GM21723 (cell line): ENCODE measurements around the gene CASTOR1.
"Not testable (repeated sequence)": the region's sequence is repeated elsewhere in the genome, so short reads cannot be mapped to it uniquely, and the experiment has no call there.

Source experiments
- ATAC-seq: cut with Tn5 transposase; IDR thresholded peaks from one replicate; pipeline ENCODE4 v1.9.1; 2021; ENCODE audit warnings: mild to moderate bottlenecking, moderate library complexity; ENCODE audit not compliant: unreplicated experiment

CASTOR1 gene

DNA sequence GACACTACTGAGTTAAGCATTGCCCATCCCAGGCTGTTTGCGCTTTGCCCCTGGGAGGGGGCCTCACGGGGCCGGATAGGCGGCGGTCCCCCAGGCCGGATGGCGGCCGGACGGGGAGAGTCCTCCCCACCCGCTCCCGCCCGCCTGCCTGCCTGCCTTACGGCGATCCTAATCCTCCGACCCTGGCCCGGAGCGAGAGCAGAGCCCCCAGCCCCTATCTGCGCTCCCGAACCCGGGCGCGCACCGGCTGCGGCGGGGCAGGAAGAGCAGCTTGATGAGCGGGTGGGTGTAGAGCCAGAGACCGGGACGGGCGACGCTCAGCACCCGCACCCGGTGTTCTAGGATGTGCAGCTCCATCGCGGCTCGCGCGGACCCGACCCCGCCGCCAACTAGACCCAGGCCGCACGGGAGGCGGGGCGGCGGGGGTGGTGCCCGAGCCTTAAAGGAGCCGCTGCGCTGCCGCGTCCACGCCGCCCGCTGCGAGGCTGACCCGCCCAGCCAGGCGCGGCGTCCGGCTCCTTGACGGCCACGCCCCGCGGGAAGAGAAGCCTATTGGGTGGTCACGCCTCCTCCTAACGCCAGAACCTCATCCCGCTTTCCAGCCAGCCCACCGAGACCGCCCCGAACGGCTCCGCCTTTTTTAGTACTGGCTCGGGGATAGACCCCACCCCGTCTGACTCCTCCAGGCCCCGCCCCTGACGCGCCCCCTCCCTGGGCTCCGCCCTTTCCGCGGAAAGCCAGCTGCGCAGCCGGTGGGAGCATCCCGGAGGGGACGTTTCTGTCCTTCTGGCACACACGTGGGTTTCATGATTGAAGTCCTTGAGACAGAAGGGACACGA lies at the start of gene CASTOR1:
Gene CASTOR1 (minus strand): TSS at position 365 of the 839 bp plus-strand sequence. CDS start 8 bp downstream, at position 357.
- peak; percentile 66 for ATAC-seq

DNA sequence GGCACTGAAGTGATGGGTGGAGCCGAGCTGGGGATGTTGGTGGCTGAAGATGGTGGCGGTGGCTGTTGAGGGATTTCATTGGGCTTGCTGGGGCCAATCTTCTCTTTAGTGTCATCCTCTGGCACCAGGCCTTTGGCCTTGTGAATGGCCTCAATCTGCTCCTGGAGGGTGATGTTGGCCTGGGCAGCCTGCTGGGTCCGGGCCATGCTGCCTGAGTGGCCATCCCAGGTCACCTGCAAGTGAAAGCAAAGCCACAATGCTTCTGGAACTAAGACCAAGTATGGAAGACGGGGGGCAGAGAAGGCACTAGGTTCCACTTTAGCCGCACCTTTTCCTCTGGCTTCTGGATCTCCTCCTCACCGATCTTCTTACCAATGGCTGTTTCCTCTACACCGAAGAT lies 49.5 kb upstream of the CASTOR1 start:
- ATAC-seq = no peak

- ATAC-seq = not testable (repeated sequence)
Observed at GRCh38 chr22:30338341-30338740, 49.0 kb upstream of the CASTOR1 start.

GRCh38 chr22:30337461-30337778 lies 48.1 kb upstream of the CASTOR1 start:
- ATAC-seq = no peak

DNA sequence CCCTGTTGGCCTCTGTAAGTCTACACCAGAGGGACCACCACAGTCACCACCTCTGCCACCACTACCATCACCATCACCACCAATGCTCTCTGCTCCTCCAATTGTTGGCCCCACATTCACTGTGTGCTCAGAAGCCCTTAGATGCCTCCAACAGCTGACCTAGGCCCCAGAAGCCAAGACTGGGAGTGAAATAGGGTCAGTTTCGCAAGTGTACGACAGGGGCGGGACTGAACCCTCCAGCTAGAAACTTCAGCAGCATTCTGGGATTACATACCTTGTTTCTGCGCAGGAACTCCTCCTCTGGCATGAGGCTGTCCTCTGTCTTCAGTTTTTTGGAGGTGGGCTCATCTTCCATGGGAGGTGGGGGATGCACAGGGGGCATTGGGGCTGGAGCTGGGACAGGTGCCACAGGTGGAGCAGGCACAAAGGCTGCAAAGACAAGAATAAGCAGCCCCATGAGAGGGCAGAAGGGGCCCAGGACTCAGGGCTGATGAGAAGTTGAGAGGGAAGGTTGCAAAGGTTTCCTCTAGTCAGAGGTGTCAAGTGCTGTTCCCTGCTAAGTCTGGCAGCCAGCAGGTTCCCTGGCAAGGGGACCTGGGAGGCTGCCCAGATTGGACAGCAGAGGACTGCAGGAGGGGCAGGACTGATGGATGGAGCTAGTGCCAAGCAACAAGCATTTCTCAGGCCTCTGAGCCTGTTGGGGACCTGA lies 47.6 kb upstream of the CASTOR1 start:
- ATAC-seq = no peak

DNA sequence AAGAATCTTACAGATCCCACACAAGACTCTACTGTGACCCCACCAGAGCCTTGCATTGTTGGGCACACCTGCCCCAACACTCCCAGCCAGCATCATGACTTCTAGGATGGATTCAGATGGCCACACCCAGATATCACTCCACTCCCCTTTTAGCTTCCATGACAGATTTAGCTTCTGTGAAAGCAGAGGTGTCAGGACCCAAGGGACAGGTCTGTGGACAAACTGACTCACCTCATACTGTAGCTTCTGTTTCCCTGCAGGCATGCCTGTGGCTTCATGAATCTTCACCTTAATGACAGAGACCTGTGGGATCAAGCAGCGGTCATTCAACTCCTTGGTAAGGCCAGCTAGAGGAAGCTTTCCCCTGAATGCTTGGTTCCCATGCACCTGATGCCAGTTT lies 45.9 kb upstream of the CASTOR1 start:
- no peak for ATAC-seq

- ATAC-seq = no peak
Observed at GRCh38 chr22:30334646-30335045, 45.3 kb upstream of the CASTOR1 start.

DNA sequence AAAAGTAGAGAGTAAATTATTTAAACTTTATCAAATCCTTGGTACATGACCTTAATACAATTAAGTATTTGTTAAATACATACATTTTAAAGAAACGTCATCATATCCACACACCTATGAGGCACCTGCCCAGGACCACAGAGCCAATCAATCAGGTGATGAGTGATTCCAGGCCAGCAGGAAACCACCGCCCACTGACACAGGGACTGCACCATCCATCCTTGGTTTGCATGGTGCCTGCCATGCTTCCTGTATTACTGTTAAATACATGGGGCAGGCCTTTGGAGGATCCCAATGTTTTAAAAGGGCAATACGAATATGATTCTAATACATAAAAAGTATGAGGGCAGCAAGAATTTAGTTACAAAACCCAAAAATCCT lies 44.4 kb upstream of the CASTOR1 start:
- ATAC-seq = no peak

DNA sequence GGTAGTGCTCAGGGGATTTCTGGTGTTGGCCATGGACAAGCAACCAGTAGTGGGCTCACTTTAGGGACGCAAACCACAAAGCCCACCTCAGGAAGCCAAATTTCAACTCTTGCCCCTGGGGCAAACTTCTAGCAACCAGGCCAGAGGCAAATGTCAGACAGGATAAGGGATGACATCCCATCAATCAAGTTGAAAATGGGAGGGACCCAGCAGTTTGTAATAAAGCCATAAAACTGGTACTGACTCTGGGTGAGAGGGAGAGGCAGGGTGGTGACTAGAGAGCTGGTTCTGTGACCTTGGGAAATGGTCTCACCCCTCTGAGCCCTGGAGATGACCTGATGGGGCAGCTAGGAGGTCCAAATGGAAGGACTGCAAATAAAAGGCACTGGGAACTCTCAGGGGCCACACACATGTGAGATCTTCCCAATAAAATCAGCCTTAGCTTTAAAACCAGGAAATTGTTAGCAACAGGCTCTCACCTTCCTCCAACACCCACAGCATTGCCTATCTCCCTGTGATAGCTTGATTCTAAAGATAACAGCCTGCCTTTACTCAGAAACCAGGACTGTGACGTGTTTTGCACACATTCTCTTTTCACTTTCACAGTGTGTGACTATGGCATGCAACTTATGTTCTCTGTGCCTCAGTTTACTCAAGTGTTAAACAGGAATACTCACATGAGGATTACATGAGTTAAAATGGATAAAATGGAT lies 43.8 kb upstream of the CASTOR1 start:
- ATAC-seq = no peak

DNA sequence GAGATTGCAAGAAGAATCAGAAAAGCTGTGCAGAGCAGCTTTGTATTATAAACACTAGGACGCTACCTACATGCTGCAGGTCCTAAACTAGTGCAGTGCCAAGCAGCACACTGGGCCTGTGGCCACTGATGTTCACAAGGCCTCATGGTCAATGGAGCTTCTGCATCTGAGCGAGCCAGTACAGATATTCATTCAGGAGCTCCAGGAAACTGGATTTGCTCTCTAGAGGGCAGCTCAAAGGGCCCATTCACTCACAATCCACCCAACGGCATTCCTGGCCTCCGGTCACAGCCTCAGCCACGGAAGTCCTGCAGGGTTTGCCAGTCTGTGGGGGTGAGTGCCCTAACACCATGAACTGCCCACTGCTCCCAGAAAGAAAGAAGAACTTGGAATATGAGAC lies 43.2 kb upstream of the CASTOR1 start:
- ATAC-seq = no peak

GRCh38 chr22:30328466-30329049 lies 39.3 kb upstream of the CASTOR1 start:
- no peak for ATAC-seq

DNA sequence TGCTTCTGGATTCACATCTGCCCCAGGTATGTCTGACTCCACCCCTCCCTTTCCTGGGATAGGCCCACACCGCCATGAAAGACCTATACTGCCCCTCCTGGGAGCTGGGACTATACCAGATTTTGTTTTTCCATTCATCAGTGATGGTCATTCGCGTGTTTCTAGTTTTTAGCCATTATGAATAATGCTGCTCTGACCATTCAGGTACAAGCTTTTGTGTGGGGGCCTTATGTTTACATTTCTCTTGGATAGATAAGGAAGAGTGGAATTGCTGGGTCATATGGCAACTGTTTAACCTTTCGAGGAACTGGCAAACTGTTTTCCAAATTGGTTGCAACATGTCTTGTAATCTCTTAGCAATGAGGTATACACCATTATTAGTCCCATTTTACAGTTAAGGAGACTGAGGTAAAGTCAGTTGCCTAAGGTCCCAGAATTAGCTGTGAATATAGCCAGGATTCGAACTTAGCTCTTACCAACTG lies 38.6 kb upstream of the CASTOR1 start:
- ATAC-seq = no peak

GRCh38 chr22:30326706-30327362 lies 37.5 kb upstream of the CASTOR1 start, which contains the start of gene TBC1D10A:
TSS of gene TBC1D10A (minus strand) at chr22:30326941. CDS start at chr22:30326881, 60 bp downstream.
- peak; percentile 85 for ATAC-seq

DNA sequence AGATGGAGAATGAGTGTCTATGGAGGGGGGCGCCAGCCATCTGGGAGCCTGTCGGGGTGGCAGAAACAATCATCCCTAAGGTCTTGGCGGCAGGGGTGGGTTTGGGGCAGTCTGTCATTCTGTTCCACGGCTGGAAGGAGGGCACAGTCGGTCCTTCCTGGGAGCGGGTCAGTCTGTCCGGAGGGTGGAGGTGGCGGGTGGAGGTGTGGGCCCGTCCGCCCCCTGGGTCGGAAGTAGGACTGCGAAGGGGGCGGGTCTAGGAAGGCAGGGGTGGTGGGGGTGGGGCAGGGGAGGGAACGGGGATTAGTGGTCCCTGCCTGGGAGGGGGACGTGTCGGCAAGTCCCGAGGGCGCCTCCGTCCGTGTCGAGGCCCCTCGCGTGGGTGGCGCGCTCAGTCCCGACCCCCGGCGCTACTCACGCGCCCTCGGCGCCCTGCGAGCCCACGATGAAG lies 37.0 kb upstream of the CASTOR1 start:
- ATAC-seq = peak; percentile 27

- ATAC-seq = no peak
Observed at GRCh38 chr22:30325724-30326254, 36.5 kb upstream of the CASTOR1 start.

DNA sequence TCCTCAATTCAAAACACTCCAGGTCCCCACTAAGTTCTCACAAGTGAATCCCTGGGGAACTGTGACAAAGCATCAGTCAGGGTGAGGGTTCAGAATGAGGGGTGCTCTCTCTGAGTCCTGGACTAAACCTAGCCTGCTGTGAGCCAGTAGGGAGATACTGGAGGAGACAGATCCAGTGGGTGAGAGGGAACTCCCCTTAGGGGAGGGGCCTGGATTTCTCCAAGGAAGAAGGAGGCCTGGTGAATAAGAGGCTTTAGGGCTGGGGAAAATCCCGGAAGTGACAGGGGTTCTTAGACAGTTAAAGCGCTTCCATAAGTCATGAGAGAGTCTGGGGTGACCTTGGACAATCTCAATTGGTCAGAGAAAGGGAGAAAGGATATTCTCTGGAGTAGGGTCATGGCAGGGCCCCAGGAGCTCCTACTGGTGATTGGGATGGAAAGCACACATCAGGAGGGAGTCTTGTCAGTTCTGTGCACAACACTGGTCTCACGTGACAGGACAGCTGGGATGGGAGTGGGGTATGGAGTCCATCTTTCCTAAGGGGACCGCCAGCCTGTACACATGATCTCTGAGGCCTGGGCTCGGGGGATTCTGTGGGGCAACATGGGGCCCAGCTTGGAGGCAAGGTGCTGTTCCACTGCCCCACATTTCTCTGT lies 35.9 kb upstream of the CASTOR1 start:
- no peak for ATAC-seq

DNA sequence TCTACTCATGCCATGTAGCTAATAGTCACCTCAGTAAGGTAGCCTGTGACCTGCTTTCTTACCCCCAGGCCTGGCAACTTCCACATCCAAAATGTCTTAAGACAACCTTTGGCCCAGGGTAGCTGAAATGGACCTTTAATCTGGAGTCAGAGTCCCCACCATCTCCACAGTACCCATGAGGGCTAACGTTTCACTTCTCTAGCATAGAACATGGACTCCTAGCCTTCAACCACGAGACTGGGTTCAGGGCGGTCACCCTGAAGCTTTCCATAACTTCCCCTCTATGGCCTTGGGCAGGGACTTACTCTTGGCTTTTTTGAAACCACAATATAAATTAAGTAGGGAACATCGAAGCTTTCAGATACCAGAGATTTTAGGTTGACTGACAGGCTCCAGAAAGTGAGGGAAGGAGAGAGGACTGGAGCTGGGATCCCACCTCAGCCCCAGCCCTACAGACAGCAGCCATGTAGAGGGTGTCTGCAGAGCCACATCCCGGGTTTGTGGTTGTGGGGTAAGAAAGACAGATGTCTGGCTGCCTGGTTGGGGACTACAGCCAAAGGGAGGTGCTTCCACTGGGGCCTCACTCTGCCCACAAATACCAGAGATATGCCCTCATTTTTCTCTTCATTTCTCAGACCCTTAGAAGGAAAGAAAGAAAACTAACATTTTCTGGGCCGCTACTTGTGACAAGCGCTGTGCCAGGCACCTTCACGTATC lies 34.9 kb upstream of the CASTOR1 start:
- no peak for ATAC-seq

DNA sequence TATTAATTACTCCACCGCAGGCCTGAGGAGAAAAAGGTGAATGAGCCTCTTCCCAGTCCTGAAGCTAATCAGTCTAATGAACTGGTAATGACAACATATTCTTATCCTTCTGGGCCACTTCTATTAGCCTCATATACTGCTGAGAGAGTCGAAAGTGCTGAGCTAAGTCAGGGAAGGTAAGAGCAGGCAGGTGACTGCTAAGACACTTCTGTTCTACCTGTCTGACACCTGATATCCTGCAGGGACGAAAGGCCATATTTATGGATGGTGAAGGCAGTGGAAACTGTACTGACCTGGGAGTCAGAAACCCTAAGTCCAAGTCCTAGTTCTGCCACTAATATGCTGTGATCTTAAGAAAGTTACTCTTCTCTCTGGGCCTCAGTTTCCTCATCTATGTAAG lies 33.9 kb upstream of the CASTOR1 start:
- no peak for ATAC-seq

DNA sequence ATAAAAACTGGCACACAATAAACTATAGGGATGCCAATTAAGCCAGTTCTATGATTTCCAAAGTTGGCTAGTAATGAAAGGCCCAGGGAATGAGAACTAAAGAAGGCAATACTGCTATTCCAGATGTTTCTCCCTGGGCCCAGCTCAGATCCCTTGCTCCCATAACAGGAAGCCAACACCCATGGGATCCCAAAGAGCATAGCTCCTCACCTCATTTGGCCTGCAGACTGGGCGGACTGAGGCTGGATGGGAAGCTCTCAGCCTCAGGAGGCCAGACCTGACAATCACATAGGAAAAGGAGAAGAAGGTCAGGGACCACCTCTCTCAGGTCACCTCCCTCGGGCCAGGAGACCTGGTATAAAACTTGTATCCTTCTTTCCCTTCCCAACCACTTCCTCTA lies 32.2 kb upstream of the CASTOR1 start:
- ATAC-seq = no peak
